Measurements from ENCODE around the gene OR2D3. TPM values are rescaled to one million over a fixed set of nuclear protein-coding genes. Genes with fewer than 3 reads are reported as not detected.
"Not testable (repeated sequence)": the region's sequence is repeated elsewhere in the genome, so short reads cannot be mapped to it uniquely, and the experiment has no call there.

Gene OR2D3
- total RNA-seq, 1 experiment from 2014 or later: not detected

GRCh38 chr11:6943131-6943530, 22.3 kb downstream of the OR2D3 start:
- no peak overlapping the region for H2BK20ac ChIP-seq (ENCODE audit: low read depth, low read length, poor library complexity, severe bottlenecking)
- H3K23me2 ChIP-seq (ENCODE audit: insufficient read length, low read depth, low read length, poor library complexity, severe bottlenecking): no peaks in the 10 kb centered on the region
- H2BK120ac ChIP-seq (ENCODE audit: low read depth, low read length, poor library complexity, severe bottlenecking): no peak overlapping the region
- no peak overlapping the region for H3K4me2 ChIP-seq (ENCODE audit: insufficient read depth, insufficient read length, low read length)
- H4K8ac ChIP-seq (replicated peaks; ENCODE audit: insufficient read length, low read depth, low read length): no peak overlapping the region
- Mint-ChIP-seq H3K4me3 (no peak overlapping the region), H3K27me3 (ENCODE audit: low read depth) (no peaks in the 10 kb centered on the region), H3K9me3 (peaks cover 0 to 2% of the 10 kb centered on the region in 2 experiments; a peak in 1 of 5 replicates), H3K27ac (no peak overlapping the region; a peak in 1 of 7 replicates), H3K36me3 (ENCODE audit: insufficient read depth in 1 of 3, low read depth in 3 of 3) (peaks cover 23 to 40% (median 25%) of the 10 kb centered on the region in 3 experiments), H3K4me1 (no peaks in the 10 kb centered on the region)
- H3K4me1 ChIP-seq (ENCODE audit: insufficient read depth, low read length): no peaks in the 10 kb centered on the region
- no peaks in the 10 kb centered on the region for H3K27me3 ChIP-seq (ENCODE audit: insufficient read depth, low read length)
- no peak overlapping the region for H3T11ph ChIP-seq (ENCODE audit: low read length)
- H2AK5ac ChIP-seq (ENCODE audit: insufficient read length, low read length): no peak overlapping the region
- no CpG with 5 or more reads among the region's 3 CpGs for WGBS (ENCODE audit: extremely low coverage, insufficient read length, low lambda C conversion rate)
- H3K79me1 ChIP-seq (ENCODE audit: insufficient read depth, low read depth, low read length, poor library complexity, severe bottlenecking): no peaks in the 10 kb centered on the region
- no peak overlapping the region for H3K56ac ChIP-seq (ENCODE audit: insufficient read length, low read depth, low read length)
- H3K9ac ChIP-seq (ENCODE audit: extremely low read depth, insufficient read length, low read length): no peak overlapping the region
- H3K9me3 ChIP-seq (ENCODE audit: control insufficient read depth, low read depth, low read length): no peaks in the 10 kb centered on the region
- H4K5ac ChIP-seq (ENCODE audit: insufficient read length, low read depth, low read length): no peak overlapping the region
- H2BK12ac ChIP-seq (ENCODE audit: insufficient read length, low read depth, low read length): no peak overlapping the region
- H3K14ac ChIP-seq (ENCODE audit: insufficient read depth, low read length): no peak overlapping the region
- no peak overlapping the region for H2BK15ac ChIP-seq (ENCODE audit: low read depth, low read length)
- no peak overlapping the region for H3K18ac ChIP-seq (ENCODE audit: insufficient read length, low read depth, low read length)
- H3K4ac ChIP-seq (ENCODE audit: low read depth, low read length): no peak overlapping the region
- TF ChIP-seq CTCF (conservative IDR thresholded peaks at IDR 0.05): no peak
- H3K23ac ChIP-seq (ENCODE audit: insufficient read length, low read depth, low read length): no peak overlapping the region
- no peaks in the 10 kb centered on the region for H4K20me1 ChIP-seq (ENCODE audit: control insufficient read depth, insufficient read depth, insufficient read length)
- DNase-seq: no peak
- H3K79me2 ChIP-seq (ENCODE audit: insufficient read depth, low read length): no peaks in the 10 kb centered on the region
- no peak overlapping the region for H2BK5ac ChIP-seq (ENCODE audit: insufficient read length, low read length)
- H2AFZ ChIP-seq (ENCODE audit: low read length): no peak overlapping the region
- H4K91ac ChIP-seq (ENCODE audit: insufficient read length, low read depth, low read length): no peak overlapping the region
- H3K27ac ChIP-seq (ENCODE audit: insufficient read length, low read depth, low read length): no peak overlapping the region

- H2BK120ac ChIP-seq (ENCODE audit: low read depth, low read length, poor library complexity, severe bottlenecking); H2BK20ac ChIP-seq (ENCODE audit: low read depth, low read length, poor library complexity, severe bottlenecking); H2BK5ac ChIP-seq (ENCODE audit: insufficient read length, low read length); H3K14ac ChIP-seq (ENCODE audit: insufficient read depth, low read length); H3K23ac ChIP-seq (ENCODE audit: insufficient read length, low read depth, low read length); H3K27ac Mint-ChIP-seq; H3K4me2 ChIP-seq (ENCODE audit: insufficient read depth, insufficient read length, low read length); H3K56ac ChIP-seq (ENCODE audit: insufficient read length, low read depth, low read length); H3K18ac ChIP-seq (ENCODE audit: insufficient read length, low read depth, low read length); H3T11ph ChIP-seq (ENCODE audit: low read length); H3K27me3 ChIP-seq (ENCODE audit: insufficient read depth, low read length); H3K4me1 ChIP-seq (ENCODE audit: insufficient read depth, low read length); H3K23me2 ChIP-seq (ENCODE audit: insufficient read length, low read depth, low read length, poor library complexity, severe bottlenecking); H3K79me2 ChIP-seq (ENCODE audit: insufficient read depth, low read length); H3K79me1 ChIP-seq (ENCODE audit: insufficient read depth, low read depth, low read length, poor library complexity, severe bottlenecking); H3K4ac ChIP-seq (ENCODE audit: low read depth, low read length); DNase-seq; H3K9me3 ChIP-seq (ENCODE audit: control insufficient read depth, low read depth, low read length); H2BK12ac ChIP-seq (ENCODE audit: insufficient read length, low read depth, low read length); H3K27ac ChIP-seq (ENCODE audit: insufficient read length, low read depth, low read length); H4K91ac ChIP-seq (ENCODE audit: insufficient read length, low read depth, low read length); H4K5ac ChIP-seq (ENCODE audit: insufficient read length, low read depth, low read length); H4K20me1 ChIP-seq (ENCODE audit: control insufficient read depth, insufficient read depth, insufficient read length); H3K4me3 Mint-ChIP-seq; H2AK5ac ChIP-seq (ENCODE audit: insufficient read length, low read length); H2BK15ac ChIP-seq (ENCODE audit: low read depth, low read length); H4K8ac ChIP-seq (replicated peaks; ENCODE audit: insufficient read length, low read depth, low read length); H2AFZ ChIP-seq (ENCODE audit: low read length); H3K27me3 Mint-ChIP-seq (ENCODE audit: low read depth); H3K4me1 Mint-ChIP-seq; H3K9ac ChIP-seq (ENCODE audit: extremely low read depth, insufficient read length, low read length): not testable (repeated sequence)
- no CpG with 5 or more reads among the region's 10 CpGs for WGBS (ENCODE audit: extremely low coverage, insufficient read length, low lambda C conversion rate)
- Mint-ChIP-seq H3K9me3 (peaks cover 5 to 12% of the 10 kb centered on the region in 2 experiments; a peak in 4 of 5 replicates), H3K36me3 (ENCODE audit: insufficient read depth in 1 of 3, low read depth in 3 of 3) (peaks cover 31 to 50% (median 48%) of the 10 kb centered on the region in 3 experiments)
Observed at GRCh38 chr11:6954248-6954647, 33.4 kb downstream of the OR2D3 start.
